Breast epithelium (tissue), 3 donors: ENCODE results near the gene SCRG1.

Source experiments
- CTCF ChIP-seq, 3 donors: fragments of 450-650 bp; IDR thresholded peaks; one replicate each; pipeline ENCODE4 v1.5.1; 2016 to 2017; ENCODE audit warnings: antibody characterized with exemption in 3 of 3, mild to moderate bottlenecking in 3 of 3, moderate library complexity in 3 of 3
- POLR2A ChIP-seq: fragments of 450-650 bp; IDR thresholded peaks from one replicate; pipeline ENCODE4 v1.6.1; 2016; ENCODE audit warnings: antibody characterized with exemption, mild to moderate bottlenecking, moderate library complexity
- POLR2AphosphoS5 ChIP-seq, 3 donors: sonication (generic); formaldehyde crosslinking; IDR thresholded peaks; one replicate each; pipeline ENCODE4 v1.6.1; 2017; ENCODE audit warnings: antibody characterized with exemption in 3 of 3

DNA sequence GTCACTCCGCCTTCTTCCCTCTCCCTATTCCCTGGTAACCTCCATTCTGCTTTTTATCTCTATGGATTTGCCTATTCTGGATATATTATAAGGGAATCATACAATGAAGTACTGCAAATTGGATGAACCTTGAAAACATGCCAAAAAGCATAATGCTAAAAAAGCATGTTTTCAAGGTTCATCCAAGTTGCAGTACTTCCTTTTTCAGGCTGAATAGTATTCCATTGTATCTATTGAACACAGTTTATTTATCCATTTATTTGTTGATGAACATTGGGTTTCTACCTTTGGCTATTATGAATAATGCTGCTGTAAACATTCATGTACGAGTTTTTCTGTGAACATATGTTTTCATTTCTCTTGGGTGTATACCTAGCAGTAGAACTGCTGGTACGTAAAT is 19.0 kb downstream of the SCRG1 start:
- no peak for TF ChIP-seq CTCF (IDR thresholded peaks at IDR 0.05)
- TF ChIP-seq POLR2A, result no peak
- no peak for TF ChIP-seq POLR2AphosphoS5 (IDR thresholded peaks at IDR 0.05)
